ENCODE measurements around the gene RAB12.

Gene RAB12

DNA sequence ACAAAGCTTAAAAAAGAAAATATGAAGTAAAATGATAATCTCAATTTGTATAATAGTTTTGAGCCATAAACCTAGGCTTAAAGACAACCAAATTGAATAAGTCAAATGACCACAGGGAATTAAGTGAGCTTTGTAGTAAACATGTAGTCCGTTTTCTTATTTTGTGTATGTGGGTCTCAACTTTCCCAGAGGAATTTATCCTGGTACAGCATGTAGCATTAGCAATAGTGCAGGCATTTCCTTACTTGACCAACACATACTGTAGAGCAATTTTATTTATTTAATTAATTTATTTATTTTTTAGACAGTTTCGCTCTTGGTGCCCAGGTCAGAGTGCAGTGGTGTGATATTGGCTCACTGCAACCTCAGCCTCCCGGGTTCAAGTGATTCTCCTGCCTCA lies 58.6 kb downstream of the RAB12 start:
- no peak for TF ChIP-seq POLR2AphosphoS5 (IDR thresholded peaks at IDR 0.05; ENCODE audit: low read depth, low read length)
- TF ChIP-seq TAF1 (IDR thresholded peaks at IDR 0.05; ENCODE audit: borderline replicate concordance, insufficient read depth, low read length), result no peak
- no peak for TF ChIP-seq FOXP2 (optimal IDR thresholded peaks at IDR 0.05; ENCODE audit: borderline replicate concordance, extremely low read depth, extremely low read length, insufficient read depth)

DNA sequence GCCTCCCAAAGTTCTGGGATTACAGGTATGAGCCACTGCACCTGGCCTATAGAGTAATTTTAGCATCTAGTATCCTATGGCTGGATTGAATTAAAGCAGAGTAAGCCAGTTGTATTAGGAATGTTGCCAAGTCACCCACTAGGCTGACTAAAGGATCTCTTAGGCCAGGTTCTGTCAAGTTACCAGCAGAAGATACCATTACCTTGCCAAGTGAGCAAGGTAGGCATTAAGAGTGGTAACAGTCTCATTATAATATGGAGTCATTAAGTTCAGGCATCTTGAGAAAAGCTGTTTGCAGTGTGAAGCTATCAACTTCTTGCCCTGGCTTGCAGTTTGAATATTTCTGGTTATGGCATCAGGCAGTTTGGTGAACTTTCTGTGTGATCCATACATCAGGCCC lies 59.1 kb downstream of the RAB12 start:
- TF ChIP-seq, protein P1, sequence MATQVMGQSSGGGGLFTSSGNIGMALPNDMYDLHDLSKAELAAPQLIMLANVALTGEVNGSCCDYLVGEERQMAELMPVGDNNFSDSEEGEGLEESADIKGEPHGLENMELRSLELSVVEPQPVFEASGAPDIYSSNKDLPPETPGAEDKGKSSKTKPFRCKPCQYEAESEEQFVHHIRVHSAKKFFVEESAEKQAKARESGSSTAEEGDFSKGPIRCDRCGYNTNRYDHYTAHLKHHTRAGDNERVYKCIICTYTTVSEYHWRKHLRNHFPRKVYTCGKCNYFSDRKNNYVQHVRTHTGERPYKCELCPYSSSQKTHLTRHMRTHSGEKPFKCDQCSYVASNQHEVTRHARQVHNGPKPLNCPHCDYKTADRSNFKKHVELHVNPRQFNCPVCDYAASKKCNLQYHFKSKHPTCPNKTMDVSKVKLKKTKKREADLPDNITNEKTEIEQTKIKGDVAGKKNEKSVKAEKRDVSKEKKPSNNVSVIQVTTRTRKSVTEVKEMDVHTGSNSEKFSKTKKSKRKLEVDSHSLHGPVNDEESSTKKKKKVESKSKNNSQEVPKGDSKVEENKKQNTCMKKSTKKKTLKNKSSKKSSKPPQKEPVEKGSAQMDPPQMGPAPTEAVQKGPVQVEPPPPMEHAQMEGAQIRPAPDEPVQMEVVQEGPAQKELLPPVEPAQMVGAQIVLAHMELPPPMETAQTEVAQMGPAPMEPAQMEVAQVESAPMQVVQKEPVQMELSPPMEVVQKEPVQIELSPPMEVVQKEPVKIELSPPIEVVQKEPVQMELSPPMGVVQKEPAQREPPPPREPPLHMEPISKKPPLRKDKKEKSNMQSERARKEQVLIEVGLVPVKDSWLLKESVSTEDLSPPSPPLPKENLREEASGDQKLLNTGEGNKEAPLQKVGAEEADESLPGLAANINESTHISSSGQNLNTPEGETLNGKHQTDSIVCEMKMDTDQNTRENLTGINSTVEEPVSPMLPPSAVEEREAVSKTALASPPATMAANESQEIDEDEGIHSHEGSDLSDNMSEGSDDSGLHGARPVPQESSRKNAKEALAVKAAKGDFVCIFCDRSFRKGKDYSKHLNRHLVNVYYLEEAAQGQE (IDR thresholded peaks at IDR 0.05; ENCODE audit: insufficient read depth in 1 of 2, low read depth in 2 of 2, low read length in 2 of 2), result no peak

DNA sequence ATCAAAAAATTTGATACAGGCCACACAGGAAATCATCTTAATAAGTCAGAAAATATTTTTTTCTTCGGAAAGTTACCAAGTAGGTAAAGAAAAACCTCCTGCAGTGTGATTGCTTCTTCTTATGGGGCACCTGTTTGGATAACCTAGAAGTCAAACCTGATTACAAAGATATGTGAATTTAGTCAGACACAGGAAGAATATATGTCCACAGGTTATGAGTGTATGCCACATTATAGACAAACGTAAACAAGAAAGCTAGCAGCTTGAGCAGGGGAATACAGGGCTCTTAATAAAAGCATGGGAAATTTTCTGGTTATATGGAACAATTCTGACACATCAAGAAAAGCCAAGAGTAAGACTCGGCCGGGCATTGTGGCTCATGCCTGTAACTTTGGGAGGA lies 60.3 kb downstream of the RAB12 start:
- TF ChIP-seq POLR2AphosphoS5 (IDR thresholded peaks at IDR 0.05; ENCODE audit: low read depth, low read length), result no peak

DNA sequence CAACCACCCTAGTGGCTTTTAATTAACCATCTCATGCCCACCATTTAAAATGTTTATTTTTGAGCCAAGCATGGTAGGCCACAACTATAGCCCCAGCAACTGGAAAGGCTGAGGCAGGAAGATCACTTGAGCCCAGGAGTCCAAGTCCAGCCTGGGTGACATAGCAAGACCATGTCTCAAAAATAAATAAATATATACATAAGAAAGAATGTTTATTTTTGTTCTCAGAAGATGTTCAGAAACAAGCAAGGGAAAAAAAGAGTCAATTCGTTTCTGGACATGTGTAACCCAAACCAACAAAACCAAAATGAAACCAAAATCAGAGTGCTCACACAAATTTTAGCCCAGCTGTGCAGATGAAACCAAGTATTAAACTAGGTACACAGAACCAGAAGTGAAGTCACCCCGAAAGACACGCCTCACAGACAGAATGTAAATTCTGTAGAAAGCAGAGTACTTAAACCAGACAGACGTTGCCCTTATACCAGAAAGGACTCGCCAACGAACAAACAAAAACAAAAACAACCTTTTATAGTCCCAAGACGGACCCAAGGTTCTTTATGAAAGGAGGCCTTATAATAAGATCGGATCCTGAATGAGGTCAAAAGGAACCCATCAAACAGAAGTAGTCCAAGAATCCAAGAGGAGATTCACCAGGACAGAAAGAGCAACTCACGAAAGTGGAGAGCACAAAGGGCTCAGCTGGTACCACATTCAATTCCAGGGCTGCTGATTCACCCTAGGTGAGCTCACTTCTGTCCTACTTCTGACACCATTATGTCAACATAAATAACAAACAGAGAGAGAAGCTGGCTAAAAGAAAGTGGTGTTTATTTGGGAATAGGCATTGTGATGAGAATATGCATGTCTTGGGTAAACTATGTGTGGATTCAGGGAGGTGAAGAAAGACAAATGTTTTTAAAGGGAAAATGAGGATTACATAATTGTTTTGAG lies 64.3 kb downstream of the RAB12 start:
- TF ChIP-seq SIN3A (IDR thresholded peaks at IDR 0.05; ENCODE audit: borderline replicate concordance, insufficient read depth, low read length), result no peak
- TF ChIP-seq FOXP2 (optimal IDR thresholded peaks at IDR 0.05; ENCODE audit: borderline replicate concordance, extremely low read depth, extremely low read length, insufficient read depth), result no peak
- no peak for TF ChIP-seq TAF1 (IDR thresholded peaks at IDR 0.05; ENCODE audit: borderline replicate concordance, insufficient read depth, low read length)
- no peak for TF ChIP-seq POLR2AphosphoS5 (IDR thresholded peaks at IDR 0.05; ENCODE audit: low read depth, low read length)
- TF ChIP-seq, protein P1 (IDR thresholded peaks at IDR 0.05; ENCODE audit: insufficient read depth in 1 of 2, low read depth in 2 of 2, low read length in 2 of 2), result no peak

DNA sequence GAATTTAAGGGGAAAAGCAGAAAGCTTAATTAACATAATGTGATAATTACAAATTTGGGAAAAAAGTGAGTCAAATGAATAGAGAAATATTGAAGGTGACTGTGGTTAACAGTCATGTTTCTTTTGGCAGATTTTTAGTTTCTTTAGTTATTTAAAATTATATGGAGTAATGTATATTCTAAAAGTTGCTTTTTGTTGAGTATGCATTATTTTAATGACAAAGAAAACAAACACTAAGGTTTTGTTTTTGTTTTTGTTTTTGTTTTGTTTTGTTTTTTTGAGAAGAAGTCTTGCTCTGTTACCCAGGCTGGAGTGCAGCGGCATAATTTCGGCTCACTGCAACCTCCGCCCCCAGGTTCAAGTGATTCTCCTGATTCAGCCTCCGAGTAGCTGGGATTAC lies 65.8 kb downstream of the RAB12 start:
- TF ChIP-seq FOXP2 (optimal IDR thresholded peaks at IDR 0.05; ENCODE audit: borderline replicate concordance, extremely low read depth, extremely low read length, insufficient read depth) (no peak), SIN3A (IDR thresholded peaks at IDR 0.05; ENCODE audit: borderline replicate concordance, insufficient read depth, low read length) (no peak)

DNA sequence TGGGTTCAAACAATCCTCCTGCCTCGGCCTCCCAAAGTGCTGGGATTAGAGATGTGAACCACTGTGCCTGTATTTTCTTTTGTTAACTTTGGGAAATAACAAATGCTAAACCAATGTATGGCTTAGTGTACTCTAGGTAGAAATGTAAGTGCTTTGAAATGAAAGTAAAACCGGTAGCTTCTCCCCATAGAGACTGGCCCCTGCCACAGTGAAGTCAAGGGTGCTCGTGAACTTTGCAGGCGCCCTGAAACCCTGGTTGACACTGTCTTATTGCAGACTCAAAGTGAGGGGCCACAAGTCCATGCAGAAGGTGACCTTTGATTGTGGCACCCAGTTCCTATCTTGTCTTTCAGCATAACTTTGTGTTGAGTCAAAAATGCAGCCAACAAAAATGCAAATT lies 72.0 kb downstream of the RAB12 start:
- TF ChIP-seq SIN3A (IDR thresholded peaks at IDR 0.05; ENCODE audit: borderline replicate concordance, insufficient read depth, low read length) (no peak), FOXP2 (optimal IDR thresholded peaks at IDR 0.05; ENCODE audit: borderline replicate concordance, extremely low read depth, extremely low read length, insufficient read depth) (no peak), POLR2AphosphoS5 (IDR thresholded peaks at IDR 0.05; ENCODE audit: low read depth, low read length) (no peak), TAF1 (IDR thresholded peaks at IDR 0.05; ENCODE audit: borderline replicate concordance, insufficient read depth, low read length) (no peak)
- TF ChIP-seq, protein P1 (IDR thresholded peaks at IDR 0.05; ENCODE audit: insufficient read depth in 1 of 2, low read depth in 2 of 2, low read length in 2 of 2), result no peak

DNA sequence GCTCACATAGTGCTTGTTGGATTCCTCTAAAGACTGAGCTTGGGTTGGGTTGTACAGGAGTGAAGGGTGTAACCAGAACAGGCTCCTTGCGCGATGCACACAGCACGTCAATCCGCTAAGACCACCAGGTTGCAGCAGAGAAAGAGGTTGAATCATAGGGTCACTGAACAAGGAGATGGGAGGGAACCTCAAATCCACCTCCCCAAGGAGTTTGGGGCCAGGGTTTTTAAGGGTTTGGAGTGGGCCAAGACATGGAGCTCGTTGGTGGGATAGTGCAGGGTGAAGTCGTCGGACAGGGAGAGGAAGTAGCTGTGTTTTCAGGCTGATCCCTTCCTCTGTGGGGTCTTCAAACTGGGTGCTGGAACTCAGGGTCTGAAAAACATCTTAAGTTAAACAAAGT lies 75.3 kb downstream of the RAB12 start:
- TF ChIP-seq FOXP2 (optimal IDR thresholded peaks at IDR 0.05; ENCODE audit: borderline replicate concordance, extremely low read depth, extremely low read length, insufficient read depth), result no peak
- TF ChIP-seq SIN3A (IDR thresholded peaks at IDR 0.05; ENCODE audit: borderline replicate concordance, insufficient read depth, low read length), result no peak
- TF ChIP-seq, protein P1 (IDR thresholded peaks at IDR 0.05; ENCODE audit: insufficient read depth in 1 of 2, low read depth in 2 of 2, low read length in 2 of 2), result no peak
- no peak for TF ChIP-seq TAF1 (IDR thresholded peaks at IDR 0.05; ENCODE audit: borderline replicate concordance, insufficient read depth, low read length)
- no peak for TF ChIP-seq POLR2AphosphoS5 (IDR thresholded peaks at IDR 0.05; ENCODE audit: low read depth, low read length)

Data from PFSK-1 (cell line).